ENCODE results near the gene ARHGAP28.

DNA sequence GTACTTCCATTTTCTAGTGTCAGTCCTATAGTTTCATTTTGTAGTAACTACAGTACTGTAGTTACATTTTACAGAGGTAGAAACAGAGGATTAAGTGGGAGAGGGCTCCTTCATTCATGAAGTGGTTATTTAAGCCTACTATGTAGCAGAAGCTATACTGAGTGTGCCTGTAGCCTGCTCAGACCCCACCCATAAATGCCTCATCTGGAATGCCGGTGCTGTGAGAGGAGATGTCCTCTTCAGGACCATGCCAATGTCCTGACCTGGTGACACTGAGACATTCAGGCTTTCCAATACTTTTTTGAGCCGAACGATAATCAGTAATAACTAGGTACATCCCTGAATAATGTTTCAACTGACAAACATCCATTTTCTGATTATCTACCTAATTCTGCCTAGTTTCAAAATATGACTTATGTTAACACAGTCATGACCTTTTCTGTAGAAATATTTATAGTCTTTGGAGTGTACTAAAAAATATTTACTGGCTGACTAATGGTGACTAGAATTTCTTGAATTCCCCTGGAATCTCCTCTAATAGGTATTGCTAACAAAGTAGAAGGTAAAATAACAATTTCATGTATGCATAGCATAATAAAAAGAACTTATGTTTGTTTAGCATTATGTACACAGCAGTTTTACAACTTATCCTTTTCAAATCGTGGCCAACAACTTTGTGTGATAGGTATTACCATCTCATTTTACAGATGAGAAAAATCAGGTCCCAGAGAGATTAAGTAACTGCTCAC lies 10.2 kb upstream of the ARHGAP28 start:
- TF ChIP-seq, protein P1, sequence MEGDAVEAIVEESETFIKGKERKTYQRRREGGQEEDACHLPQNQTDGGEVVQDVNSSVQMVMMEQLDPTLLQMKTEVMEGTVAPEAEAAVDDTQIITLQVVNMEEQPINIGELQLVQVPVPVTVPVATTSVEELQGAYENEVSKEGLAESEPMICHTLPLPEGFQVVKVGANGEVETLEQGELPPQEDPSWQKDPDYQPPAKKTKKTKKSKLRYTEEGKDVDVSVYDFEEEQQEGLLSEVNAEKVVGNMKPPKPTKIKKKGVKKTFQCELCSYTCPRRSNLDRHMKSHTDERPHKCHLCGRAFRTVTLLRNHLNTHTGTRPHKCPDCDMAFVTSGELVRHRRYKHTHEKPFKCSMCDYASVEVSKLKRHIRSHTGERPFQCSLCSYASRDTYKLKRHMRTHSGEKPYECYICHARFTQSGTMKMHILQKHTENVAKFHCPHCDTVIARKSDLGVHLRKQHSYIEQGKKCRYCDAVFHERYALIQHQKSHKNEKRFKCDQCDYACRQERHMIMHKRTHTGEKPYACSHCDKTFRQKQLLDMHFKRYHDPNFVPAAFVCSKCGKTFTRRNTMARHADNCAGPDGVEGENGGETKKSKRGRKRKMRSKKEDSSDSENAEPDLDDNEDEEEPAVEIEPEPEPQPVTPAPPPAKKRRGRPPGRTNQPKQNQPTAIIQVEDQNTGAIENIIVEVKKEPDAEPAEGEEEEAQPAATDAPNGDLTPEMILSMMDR (IDR thresholded peaks at IDR 0.05), result no peak
- TF ChIP-seq POLR2A (IDR thresholded peaks at IDR 0.05), result no peak

All from vagina (tissue), 2 donors.